ENCODE data around the gene NTSR1.

DNA sequence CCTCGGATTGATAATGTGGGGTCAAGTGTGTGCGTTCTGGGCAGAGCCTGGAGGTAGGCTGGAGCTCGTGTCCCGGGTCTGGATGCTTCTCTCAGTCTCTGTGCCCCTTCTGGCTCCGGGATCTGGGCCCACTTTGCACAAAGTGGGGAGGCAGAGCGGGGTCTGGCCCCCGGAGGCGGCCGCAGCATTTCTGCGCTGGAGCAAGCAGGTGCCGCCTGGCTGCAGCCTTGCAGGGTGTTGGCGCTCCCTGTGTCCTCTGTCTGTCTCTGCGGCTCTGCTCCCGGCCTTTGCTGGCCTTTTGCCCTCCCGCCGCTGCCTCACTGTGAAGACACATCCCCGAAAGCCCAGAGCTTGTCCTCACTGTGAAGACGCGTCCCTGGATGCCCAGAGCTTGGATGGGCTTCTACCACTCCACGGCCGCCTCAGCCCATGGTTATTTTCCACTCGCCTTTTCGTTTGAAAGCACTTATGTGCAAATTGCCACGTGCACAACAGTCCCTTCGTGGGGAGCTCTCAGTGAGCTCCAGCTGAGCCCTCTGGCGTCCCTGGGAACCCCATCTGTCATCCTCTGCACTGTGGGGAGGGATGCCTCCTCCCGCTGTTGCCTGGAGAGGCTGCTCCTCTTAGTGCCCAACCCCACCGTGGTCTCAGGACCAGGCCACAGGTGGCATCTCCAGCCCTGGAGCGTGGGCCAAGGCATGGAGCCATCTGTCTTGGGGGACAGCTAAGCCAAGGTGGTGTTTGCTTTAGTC is 49.0 kb upstream of the NTSR1 start:
- TF ChIP-seq POLR2A (IDR thresholded peaks at IDR 0.05) (no peak), EP300 (IDR thresholded peaks at IDR 0.05) (no peak), POLR2AphosphoS5 (IDR thresholded peaks at IDR 0.05) (no peak)
- TF ChIP-seq, protein P1, sequence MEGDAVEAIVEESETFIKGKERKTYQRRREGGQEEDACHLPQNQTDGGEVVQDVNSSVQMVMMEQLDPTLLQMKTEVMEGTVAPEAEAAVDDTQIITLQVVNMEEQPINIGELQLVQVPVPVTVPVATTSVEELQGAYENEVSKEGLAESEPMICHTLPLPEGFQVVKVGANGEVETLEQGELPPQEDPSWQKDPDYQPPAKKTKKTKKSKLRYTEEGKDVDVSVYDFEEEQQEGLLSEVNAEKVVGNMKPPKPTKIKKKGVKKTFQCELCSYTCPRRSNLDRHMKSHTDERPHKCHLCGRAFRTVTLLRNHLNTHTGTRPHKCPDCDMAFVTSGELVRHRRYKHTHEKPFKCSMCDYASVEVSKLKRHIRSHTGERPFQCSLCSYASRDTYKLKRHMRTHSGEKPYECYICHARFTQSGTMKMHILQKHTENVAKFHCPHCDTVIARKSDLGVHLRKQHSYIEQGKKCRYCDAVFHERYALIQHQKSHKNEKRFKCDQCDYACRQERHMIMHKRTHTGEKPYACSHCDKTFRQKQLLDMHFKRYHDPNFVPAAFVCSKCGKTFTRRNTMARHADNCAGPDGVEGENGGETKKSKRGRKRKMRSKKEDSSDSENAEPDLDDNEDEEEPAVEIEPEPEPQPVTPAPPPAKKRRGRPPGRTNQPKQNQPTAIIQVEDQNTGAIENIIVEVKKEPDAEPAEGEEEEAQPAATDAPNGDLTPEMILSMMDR (IDR thresholded peaks at IDR 0.05): no peak
